ENCODE measurements around the gene NUPR1.

NUPR1 gene

GRCh38 chr16:28524681-28525171, 14.0 kb downstream of the NUPR1 start:
- H3K4me3 ChIP-seq (ENCODE audit: low read length) = no peak overlapping the region
- TF ChIP-seq ZNF274 (IDR thresholded peaks at IDR 0.05; ENCODE audit: low read depth, low read length) = no peak

- no peak for TF ChIP-seq ZNF274 (IDR thresholded peaks at IDR 0.05; ENCODE audit: low read depth, low read length)
- H3K4me3 ChIP-seq (ENCODE audit: low read length) = no peak overlapping the region
Observed at GRCh38 chr16:28522792-28523191, 16.0 kb downstream of the NUPR1 start.

- TF ChIP-seq ZNF274 (IDR thresholded peaks at IDR 0.05; ENCODE audit: low read depth, low read length) = no peak
Observed at GRCh38 chr16:28521436-28521835, 17.3 kb downstream of the NUPR1 start.

GRCh38 chr16:28520672-28521071, 18.1 kb downstream of the NUPR1 start:
- TF ChIP-seq ZNF274 (IDR thresholded peaks at IDR 0.05; ENCODE audit: low read depth, low read length) = no peak

More at GRCh38 chr16:28521436-28521835, 17.3 kb downstream of the NUPR1 start:
- no peak overlapping the region for H3K4me3 ChIP-seq (ENCODE audit: low read length)

GRCh38 chr16:28514246-28514645, 24.5 kb downstream of the NUPR1 start:
- H3K4me3 ChIP-seq (ENCODE audit: low read length) = no peak overlapping the region
- TF ChIP-seq ZNF274 (IDR thresholded peaks at IDR 0.05; ENCODE audit: low read depth, low read length) = no peak

More at GRCh38 chr16:28520672-28521071, 18.1 kb downstream of the NUPR1 start:
- no peak overlapping the region for H3K4me3 ChIP-seq (ENCODE audit: low read length)

GRCh38 chr16:28513484-28514181, 25.1 kb downstream of the NUPR1 start:
- H3K4me3 ChIP-seq (ENCODE audit: low read length) = no peak overlapping the region
- TF ChIP-seq ZNF274 (IDR thresholded peaks at IDR 0.05; ENCODE audit: low read depth, low read length) = no peak

GRCh38 chr16:28511801-28512789, 26.7 kb downstream of the NUPR1 start:
- H3K4me3 ChIP-seq (ENCODE audit: low read length) = no peak overlapping the region
- TF ChIP-seq ZNF274 (IDR thresholded peaks at IDR 0.05; ENCODE audit: low read depth, low read length) = no peak

- no peak overlapping the region for H3K4me3 ChIP-seq (ENCODE audit: low read length)
- no peak for TF ChIP-seq ZNF274 (IDR thresholded peaks at IDR 0.05; ENCODE audit: low read depth, low read length)
Observed at GRCh38 chr16:28511031-28511430, 27.7 kb downstream of the NUPR1 start.

- TF ChIP-seq ZNF274 (IDR thresholded peaks at IDR 0.05; ENCODE audit: low read depth, low read length) = no peak
- H3K4me3 ChIP-seq (ENCODE audit: low read length) = no peak overlapping the region
Observed at GRCh38 chr16:28505489-28506137, 33.2 kb downstream of the NUPR1 start.

- no peak for TF ChIP-seq ZNF274 (IDR thresholded peaks at IDR 0.05; ENCODE audit: low read depth, low read length)
- no peak overlapping the region for H3K4me3 ChIP-seq (ENCODE audit: low read length)
Observed at GRCh38 chr16:28504707-28505404, 33.9 kb downstream of the NUPR1 start.

GRCh38 chr16:28503470-28504259, 35.1 kb downstream of the NUPR1 start:
- H3K4me3 ChIP-seq (ENCODE audit: low read length) = no peak overlapping the region
- TF ChIP-seq ZNF274 (IDR thresholded peaks at IDR 0.05; ENCODE audit: low read depth, low read length) = no peak

- no peak overlapping the region for H3K4me3 ChIP-seq (ENCODE audit: low read length)
- no peak for TF ChIP-seq ZNF274 (IDR thresholded peaks at IDR 0.05; ENCODE audit: low read depth, low read length)
Observed at GRCh38 chr16:28502290-28502689, 36.5 kb downstream of the NUPR1 start.

All from GM08714 (cell line).